PC-3 (cell line): ENCODE results near the gene GAB1. TPM values are rescaled to one million over a fixed set of nuclear protein-coding genes. Genes with fewer than 3 reads are reported as not detected.

ENCODE experiments used
- ATAC-seq: fragments of 200-7000 bp; cut with Tn5 transposase; 2 replicates; pipeline ENCODE4 v1.9.1; 2020; ENCODE audit warnings: mild to moderate bottlenecking, moderate library complexity
- BruUV-seq: library from RNA; stranded (reverse); fragments of 400-500 nt; replicated peaks from 2 replicates; lab custom pipeline; 2021; lab: Mats Ljungman, UMichigan
- CTCF ChIA-PET: fragments of 300-600 bp; sonication (Branson Sonifier 250); formaldehyde crosslinking; loops from one replicate; lab custom pipeline; 2022; ENCODE audit warnings: antibody characterized with exemption; lab: Charles Lee
- POLR2A ChIA-PET: fragments of 300-600 bp; sonication (Branson Sonifier 250); formaldehyde crosslinking; loops from one replicate; lab custom pipeline; 2022; ENCODE audit warnings: antibody characterized with exemption; ENCODE audit not compliant: unreplicated experiment; lab: Charles Lee
- DNase-seq: peaks from one replicate; pipeline ENCODE4 v3.0.0-alpha.2; 2015
- H2AFZ ChIP-seq: fragments of 300-600 bp; sonication (generic); 2 replicates; pipeline ENCODE4 v1.6.0; 2016; ENCODE audit warnings: antibody characterized with exemption, low read length
- H3F3A ChIP-seq: fragments of 300-600 bp; sonication (generic); one replicate; pipeline ENCODE4 v1.6.0; 2017; ENCODE audit warnings: antibody characterized with exemption, low read length, control low read depth, mild to moderate bottlenecking; ENCODE audit not compliant: unreplicated experiment
- H3K27ac ChIP-seq: fragments of 300-600 bp; sonication (generic); 2 replicates; pipeline ENCODE4 v1.5.1; 2016; ENCODE audit warnings: mild to moderate bottlenecking, low read length
- H3K27me3 ChIP-seq: fragments of 300-600 bp; sonication (generic); 2 replicates; pipeline ENCODE4 v1.6.1; 2016; ENCODE audit warnings: low read length, mixed read lengths
- H3K36me3 ChIP-seq: fragments of 300-600 bp; sonication (generic); 2 replicates; pipeline ENCODE4 v1.6.1; 2016; ENCODE audit warnings: low read depth, mixed run types, low read length, mixed read lengths
- H3K4me1 ChIP-seq: fragments of 300-600 bp; sonication (generic); 2 replicates; pipeline ENCODE4 v1.5.1; 2016; ENCODE audit warnings: low read length; ENCODE audit not compliant: insufficient read depth
- H3K4me2 ChIP-seq: fragments of 300-600 bp; sonication (generic); 2 replicates; pipeline ENCODE4 v1.6.0; 2016; ENCODE audit warnings: low read length
- H3K4me3 ChIP-seq: fragments of 300-600 bp; sonication (generic); 2 replicates; pipeline ENCODE4 v1.5.1; 2016; ENCODE audit warnings: mild to moderate bottlenecking, low read length, mixed read lengths
- H3K79me2 ChIP-seq: fragments of 300-600 bp; sonication (generic); 2 replicates; pipeline ENCODE4 v1.6.1; 2017; ENCODE audit warnings: low read length, mixed read lengths
- H3K9ac ChIP-seq: fragments of 300-600 bp; sonication (generic); 2 replicates; pipeline ENCODE4 v1.6.0; 2016; ENCODE audit warnings: mild to moderate bottlenecking, low read length
- H3K9me2 ChIP-seq: fragments of 300-600 bp; sonication (generic); replicated peaks from 2 replicates; pipeline ENCODE4 v1.6.1; 2016; ENCODE audit warnings: mixed run types, low read length, mixed read lengths
- H3K9me3 ChIP-seq: fragments of 300-600 bp; sonication (generic); 2 replicates; pipeline ENCODE4 v1.6.1; 2016; ENCODE audit warnings: low read length, mixed read lengths
- H4K20me1 ChIP-seq: fragments of 300-600 bp; sonication (generic); 2 replicates; pipeline ENCODE4 v1.6.1; 2016; ENCODE audit warnings: low read length, mixed read lengths
- CTCF ChIP-seq: fragments of 300-600 bp; sonication (generic); conservative IDR thresholded peaks from 2 replicates; pipeline ENCODE4 v1.5.1; 2017; ENCODE audit warnings: antibody characterized with exemption, low read depth, mild to moderate bottlenecking, low read length
- EZH2 ChIP-seq: fragments of 300-600 bp; sonication (generic); IDR thresholded peaks from one replicate; pipeline ENCODE4 v1.6.1; 2017; ENCODE audit warnings: antibody characterized with exemption, mild to moderate bottlenecking, low read length; ENCODE audit not compliant: unreplicated experiment
- EZH2phosphoT487 ChIP-seq: fragments of 300-600 bp; sonication (generic); IDR thresholded peaks from 2 replicates; pipeline ENCODE4 v1.6.1; 2018; ENCODE audit warnings: mild to moderate bottlenecking, antibody characterized with exemption, low read length, borderline replicate concordance
- intact Hi-C: fragments of 100-400 bp; cut with micrococcal nuclease; formaldehyde crosslinking; loops from 2 replicates; pipeline ENCODE4 v1.9.0; 2023
- total RNA-seq: library from RNA; depleted of rRNA; stranded (reverse); fragments of >200 nt; gene quantifications from 2 replicates; pipeline ENCODE4 v1.2.3, GENCODE V29; 2014

GAB1 gene
- total RNA-seq, 1 experiment from 2014 or later, result 4.9 TPM

- no peaks in the 10 kb centered on the region for H3K27me3 ChIP-seq
- peaks cover 2% of the 10 kb centered on the region for H3K4me1 ChIP-seq
- no peaks in the 10 kb centered on the region for H3K36me3 ChIP-seq
- H3K27ac ChIP-seq, result no peak overlapping the region
- BruUV-seq, result no TSS peak
- no peak overlapping the region for H3K4me2 ChIP-seq
- H2AFZ ChIP-seq, result no peak overlapping the region
- DNase-seq, result no peak
- ChIA-PET POLR2A (interaction anchor here (0.7 kb wide), 1 partner anchor 66 kb away, joined by 6 read pairs; the partner anchor contains the start of gene GAB1), CTCF (no interaction called here)
- no peaks in the 10 kb centered on the region; the same call in 1 of the 2 replicates for H3K9me2 ChIP-seq
- no peak for ATAC-seq
- no peak overlapping the region for H3K4me3 ChIP-seq
- no peaks in the 10 kb centered on the region for H4K20me1 ChIP-seq
- intact Hi-C loops, result no loop called here
- no peaks in the 10 kb centered on the region for H3K79me2 ChIP-seq
- TF ChIP-seq EZH2phosphoT487 (no peak), CTCF (no peak), EZH2 (no peak)
- H3K9me3 ChIP-seq, result no peaks in the 10 kb centered on the region
- H3F3A ChIP-seq, result no peaks in the 10 kb centered on the region
- no peak overlapping the region for H3K9ac ChIP-seq
These were observed 66.3 kb downstream of the GAB1 start for GRCh38 chr4:143402776-143403552.

- Histone ChIP-seq H3K9me2 (no peaks in the 10 kb centered on the region; the same call in 1 of the 2 replicates), H3K79me2 (no peaks in the 10 kb centered on the region), H3K27ac (no peak overlapping the region), H4K20me1 (no peaks in the 10 kb centered on the region), H3K9me3 (no peaks in the 10 kb centered on the region), H3F3A (no peaks in the 10 kb centered on the region), H3K4me3 (no peak overlapping the region), H3K4me1 (no peaks in the 10 kb centered on the region), H3K36me3 (no peaks in the 10 kb centered on the region), H3K4me2 (no peak overlapping the region), H3K27me3 (no peaks in the 10 kb centered on the region), H2AFZ (no peak overlapping the region), H3K9ac (no peak overlapping the region)
- intact Hi-C loops, result no loop called here
- BruUV-seq, result no TSS peak
- ChIA-PET POLR2A (interaction anchor here (0.7 kb wide), 1 partner anchor 67 kb away, joined by 6 read pairs; the partner anchor contains the start of gene GAB1), CTCF (no interaction called here)
- ATAC-seq, result no peak
- no peak for DNase-seq
- no peak for TF ChIP-seq EZH2phosphoT487
- TF ChIP-seq EZH2, result no peak
- TF ChIP-seq CTCF, result no peak
These were observed 66.8 kb downstream of the GAB1 start for GRCh38 chr4:143403553-143403820.

DNA sequence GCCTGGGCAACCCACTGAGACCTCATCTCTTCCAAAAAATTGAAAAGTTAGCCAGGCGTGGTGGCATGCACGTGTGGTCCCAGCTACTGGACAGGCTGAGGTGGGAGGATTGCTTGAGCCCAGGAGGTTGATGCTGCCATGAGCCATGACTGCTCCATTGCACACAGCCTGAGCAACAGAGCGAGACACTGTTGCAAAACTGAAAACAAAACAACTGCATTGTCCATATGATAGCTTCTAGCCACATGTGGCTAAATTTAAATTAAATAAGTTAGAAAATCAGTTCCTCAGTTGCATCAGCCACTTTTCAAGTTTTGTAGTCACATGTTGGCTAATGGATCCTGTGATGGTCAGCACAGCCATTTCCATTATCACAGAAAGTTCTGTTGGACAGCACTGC, 67.9 kb downstream of the GAB1 start:
- BruUV-seq, result no TSS peak
- intact Hi-C loops, result no loop called here
- no peaks in the 10 kb centered on the region for H3F3A ChIP-seq
- H3K27ac ChIP-seq, result no peak overlapping the region
- no peaks in the 10 kb centered on the region for H4K20me1 ChIP-seq
- H3K27me3 ChIP-seq, result no peaks in the 10 kb centered on the region
- H3K9ac ChIP-seq, result no peak overlapping the region
- H3K4me3 ChIP-seq, result no peak overlapping the region
- no peaks in the 10 kb centered on the region for H3K79me2 ChIP-seq
- H3K4me1 ChIP-seq, result no peaks in the 10 kb centered on the region
- no peak overlapping the region for H2AFZ ChIP-seq
- ChIA-PET POLR2A (no interaction called here), CTCF (no interaction called here)
- H3K9me3 ChIP-seq, result no peaks in the 10 kb centered on the region
- no peaks in the 10 kb centered on the region; the same call in 1 of the 2 replicates for H3K9me2 ChIP-seq
- no peak overlapping the region for H3K4me2 ChIP-seq
- no peaks in the 10 kb centered on the region for H3K36me3 ChIP-seq
- DNase-seq (no peak), ATAC-seq (no peak)
- TF ChIP-seq EZH2, result no peak
- no peak for TF ChIP-seq CTCF
- no peak for TF ChIP-seq EZH2phosphoT487
